Loucy (cell line): ENCODE data around the gene NAV2.

ENCODE experiments used
- CTCF ChIP-seq: fragments of 200-600 bp; sonication (generic); conservative IDR thresholded peaks from 2 replicates; pipeline ENCODE4 v1.5.1; 2014; ENCODE audit warnings: mild to moderate bottlenecking, antibody characterized with exemption, low read length
- EZH2phosphoT487 ChIP-seq: fragments of 200-600 bp; IDR thresholded peaks from 2 replicates; pipeline ENCODE4 v1.6.1; 2018; ENCODE audit warnings: antibody characterized with exemption, mild to moderate bottlenecking, moderate library complexity, borderline replicate concordance

- TF ChIP-seq CTCF (no peak), EZH2phosphoT487 (no peak)
Observed at GRCh38 chr11:20154381-20154780, 441.7 kb downstream of the NAV2 start.
